ENCODE data around the gene PEPD. TPM values are rescaled to one million over a fixed set of nuclear protein-coding genes. Genes with fewer than 3 reads are reported as not detected.

The PEPD gene
- total RNA-seq, 4 donors from 2014 or later = 33.9 to 57.0 (median 45.0) TPM

GRCh38 chr19:33530296-33530695 is 8.7 kb upstream of the PEPD start:
- intact Hi-C loops (cut with DNase I; ENCODE audit: low total_unique reads) = no loop called here
- no peak overlapping the region for H3K4me3 ChIP-seq
- H3K27me3 ChIP-seq = peaks cover 8 to 11% (median 8%) of the 10 kb centered on the region in 3 donors
- ATAC-seq (no peak), DNase-seq (no peak)
- no peaks in the 10 kb centered on the region for H3K4me1 ChIP-seq
- in situ Hi-C loops (cut with MboI; ENCODE audit: low sequenced_read_pairs in 4 of 4) = no loop called here
- H3K27ac ChIP-seq = no peak overlapping the region
- no peaks in the 10 kb centered on the region for H3K9me3 ChIP-seq
- TF ChIP-seq CTCF (IDR thresholded peaks at IDR 0.05 in 4 of 5, conservative IDR thresholded peaks at IDR 0.05 in 1 of 5) = no peak
- no peak for TF ChIP-seq POLR2A (IDR thresholded peaks at IDR 0.05)
- H3K36me3 ChIP-seq = no peaks in the 10 kb centered on the region

GRCh38 chr19:33529094-33529676 is 7.6 kb upstream of the PEPD start:
- H3K27me3 ChIP-seq = peaks cover 3 to 11% (median 8%) of the 10 kb centered on the region in 3 donors
- TF ChIP-seq CTCF (IDR thresholded peaks at IDR 0.05 in 4 of 5, conservative IDR thresholded peaks at IDR 0.05 in 1 of 5) = no peak
- H3K4me1 ChIP-seq = no peaks in the 10 kb centered on the region

GRCh38 chr19:33528404-33528803 is 6.8 kb upstream of the PEPD start:
- ATAC-seq = no peak

More at GRCh38 chr19:33529094-33529676, 7.6 kb upstream of the PEPD start:
- Histone ChIP-seq H3K4me3 (no peak overlapping the region), H3K27ac (no peak overlapping the region), H3K36me3 (no peaks in the 10 kb centered on the region), H3K9me3 (no peaks in the 10 kb centered on the region)
- DNase-seq (no peak), ATAC-seq (no peak)
- in situ Hi-C loops (cut with MboI; ENCODE audit: low sequenced_read_pairs in 4 of 4) (no loop called here), intact Hi-C loops (cut with DNase I; ENCODE audit: low total_unique reads) (no loop called here)

GRCh38 chr19:33527125-33527524 is 5.5 kb upstream of the PEPD start:
- Histone ChIP-seq H3K4me1 (peaks cover 0 to 3% of the 10 kb centered on the region in 2 donors), H3K27me3 (peaks cover 0 to 8% (median 0%) of the 10 kb centered on the region in 3 donors), H3K4me3 (no peak overlapping the region), H3K27ac (no peak overlapping the region), H3K9me3 (no peaks in the 10 kb centered on the region), H3K36me3 (no peaks in the 10 kb centered on the region)
- intact Hi-C loops (cut with DNase I; ENCODE audit: low total_unique reads) = no loop called here
- ATAC-seq (no peak), DNase-seq (no peak)
- in situ Hi-C loops (cut with MboI; ENCODE audit: low sequenced_read_pairs in 4 of 4) = no loop called here
- TF ChIP-seq CTCF (IDR thresholded peaks at IDR 0.05 in 4 of 5, conservative IDR thresholded peaks at IDR 0.05 in 1 of 5) (no peak), POLR2A (IDR thresholded peaks at IDR 0.05) (no peak)

More at GRCh38 chr19:33528404-33528803, 6.8 kb upstream of the PEPD start:
- Histone ChIP-seq H3K4me3 (no peak overlapping the region), H3K4me1 (no peaks in the 10 kb centered on the region), H3K27ac (no peak overlapping the region), H3K9me3 (no peaks in the 10 kb centered on the region), H3K36me3 (no peaks in the 10 kb centered on the region), H3K27me3 (peaks cover under 1 to 10% (median 1%) of the 10 kb centered on the region in 3 donors)
- intact Hi-C loops (cut with DNase I; ENCODE audit: low total_unique reads) (no loop called here), in situ Hi-C loops (cut with MboI; ENCODE audit: low sequenced_read_pairs in 4 of 4) (no loop called here)
- no peak for DNase-seq
- TF ChIP-seq POLR2A (IDR thresholded peaks at IDR 0.05) (no peak), CTCF (IDR thresholded peaks at IDR 0.05 in 4 of 5, conservative IDR thresholded peaks at IDR 0.05 in 1 of 5) (no peak)
